Prostate gland (tissue), 2 donors: ENCODE measurements around the gene BACE2. TPM values are rescaled to one million over a fixed set of nuclear protein-coding genes. Genes with fewer than 3 reads are reported as not detected.

Experiments
- DNase-seq: peaks from one replicate; pipeline ENCODE4 v3.0.0-alpha.2; 2019; ENCODE audit warnings: low spot score
- H3K27ac ChIP-seq, 2 donors: fragments of 200-600 bp; sonication (generic); 2 replicates each; pipeline ENCODE4 v1.5.1; 2017 to 2019
- H3K27me3 ChIP-seq: fragments of 200-600 bp; sonication (generic); replicated peaks from 2 replicates; pipeline ENCODE4 v1.5.1; 2019; ENCODE audit not compliant: insufficient read depth
- H3K36me3 ChIP-seq, 2 donors: fragments of 200-600 bp; sonication (generic); 1 replicate in 1 of 2; 2 replicates in 1 of 2; pipeline versions ENCODE4 v1.5.1 to v1.8.1; 2017 to 2019
- H3K4me1 ChIP-seq: fragments of 200-600 bp; sonication (generic); replicated peaks from 2 replicates; pipeline ENCODE4 v1.5.1; 2019
- H3K4me3 ChIP-seq, 2 donors: fragments of 200-600 bp; sonication (generic); 2 replicates each; pipeline ENCODE4 v1.5.1; 2017 to 2019
- H3K9me3 ChIP-seq: fragments of 200-600 bp; sonication (generic); 2 replicates; pipeline ENCODE4 v1.5.1; 2017
- POLR2A ChIP-seq: fragments of 450-650 bp; IDR thresholded peaks from one replicate; pipeline ENCODE4 v1.6.1; 2016; ENCODE audit warnings: antibody characterized with exemption, mild to moderate bottlenecking
- POLR2AphosphoS5 ChIP-seq: sonication (generic); formaldehyde crosslinking; IDR thresholded peaks from one replicate; pipeline ENCODE4 v1.6.1; 2017; ENCODE audit warnings: antibody characterized with exemption
- WGBS: methylation state at CpG from one replicate; pipeline ENCODE4 v1.1.5; 2018; 5-methylcytosine and 5-hydroxymethylcytosine counted together
- intact Hi-C: fragments of 100-400 bp; cut with DNase I; formaldehyde crosslinking; loops from one replicate; pipeline ENCODE4 v1.14.2; 2022
- total RNA-seq, 2 donors: library from RNA; depleted of rRNA; stranded (reverse); fragments of >200 nt; gene quantifications; one replicate each; pipeline ENCODE4 v1.1.0, GENCODE V29; 2016
- TF ChIP-seq, protein P1 (sequence below), 4 experiments: fragments of 200-600 bp in 2 of 4; fragments of 450-650 bp in 2 of 4; sonication (generic) in 2 of 4; IDR thresholded peaks; 1 replicate in 3 of 4; 2 replicates in 1 of 4; pipeline ENCODE4 v1.5.1; 2016 to 2019; ENCODE audit warnings: antibody characterized with exemption in 4 of 4, mild to moderate bottlenecking in 2 of 4, moderate library complexity in 2 of 4

The BACE2 gene
- total RNA-seq, 2 donors from 2014 or later: 103 to 119 TPM

DNA sequence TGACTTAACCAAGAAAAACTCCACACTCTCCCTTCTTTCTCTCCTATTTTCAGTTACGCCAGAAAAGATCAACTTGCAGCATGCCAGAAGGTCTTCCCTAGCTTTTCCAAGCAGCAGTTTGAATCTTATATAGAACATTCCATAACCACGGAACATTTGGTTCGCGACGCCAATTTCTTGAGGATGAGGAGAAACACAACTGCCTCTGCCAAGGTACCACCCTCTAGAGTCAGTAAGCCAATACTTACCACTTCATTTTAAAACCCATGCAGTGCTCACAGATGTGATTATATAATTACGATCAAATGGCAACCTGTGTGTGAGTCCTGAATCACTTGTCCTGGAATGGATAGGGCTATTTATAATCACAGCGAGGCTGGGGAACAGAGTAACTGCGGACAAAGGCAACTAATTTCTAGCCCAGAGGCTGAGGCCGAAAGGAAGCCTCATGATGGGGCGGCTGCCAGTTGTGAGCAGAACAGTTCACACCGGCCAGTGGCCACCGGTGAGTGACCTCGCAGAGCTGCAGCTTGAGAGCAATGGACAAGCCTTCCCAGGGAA, 43.2 kb upstream of the BACE2 start:
- TF ChIP-seq POLR2A (no peak), POLR2AphosphoS5 (no peak)
- TF ChIP-seq, protein P1, sequence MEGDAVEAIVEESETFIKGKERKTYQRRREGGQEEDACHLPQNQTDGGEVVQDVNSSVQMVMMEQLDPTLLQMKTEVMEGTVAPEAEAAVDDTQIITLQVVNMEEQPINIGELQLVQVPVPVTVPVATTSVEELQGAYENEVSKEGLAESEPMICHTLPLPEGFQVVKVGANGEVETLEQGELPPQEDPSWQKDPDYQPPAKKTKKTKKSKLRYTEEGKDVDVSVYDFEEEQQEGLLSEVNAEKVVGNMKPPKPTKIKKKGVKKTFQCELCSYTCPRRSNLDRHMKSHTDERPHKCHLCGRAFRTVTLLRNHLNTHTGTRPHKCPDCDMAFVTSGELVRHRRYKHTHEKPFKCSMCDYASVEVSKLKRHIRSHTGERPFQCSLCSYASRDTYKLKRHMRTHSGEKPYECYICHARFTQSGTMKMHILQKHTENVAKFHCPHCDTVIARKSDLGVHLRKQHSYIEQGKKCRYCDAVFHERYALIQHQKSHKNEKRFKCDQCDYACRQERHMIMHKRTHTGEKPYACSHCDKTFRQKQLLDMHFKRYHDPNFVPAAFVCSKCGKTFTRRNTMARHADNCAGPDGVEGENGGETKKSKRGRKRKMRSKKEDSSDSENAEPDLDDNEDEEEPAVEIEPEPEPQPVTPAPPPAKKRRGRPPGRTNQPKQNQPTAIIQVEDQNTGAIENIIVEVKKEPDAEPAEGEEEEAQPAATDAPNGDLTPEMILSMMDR (IDR thresholded peaks at IDR 0.05): no peak
- Histone ChIP-seq H3K27me3 (no peaks in the 10 kb centered on the region), H3K4me3 (no peak overlapping the region), H3K36me3 (no peaks in the 10 kb centered on the region), H3K4me1 (no peaks in the 10 kb centered on the region), H3K9me3 (no peaks in the 10 kb centered on the region), H3K27ac (no peak overlapping the region)
- intact Hi-C loops: loop anchor here (5.0 kb wide), 1 partner anchor 338 kb away; no protein-coding TSS in a partner anchor
- WGBS: 32% methylated on average over 13 of the region's 13 CpGs
- DNase-seq: no peak

DNA sequence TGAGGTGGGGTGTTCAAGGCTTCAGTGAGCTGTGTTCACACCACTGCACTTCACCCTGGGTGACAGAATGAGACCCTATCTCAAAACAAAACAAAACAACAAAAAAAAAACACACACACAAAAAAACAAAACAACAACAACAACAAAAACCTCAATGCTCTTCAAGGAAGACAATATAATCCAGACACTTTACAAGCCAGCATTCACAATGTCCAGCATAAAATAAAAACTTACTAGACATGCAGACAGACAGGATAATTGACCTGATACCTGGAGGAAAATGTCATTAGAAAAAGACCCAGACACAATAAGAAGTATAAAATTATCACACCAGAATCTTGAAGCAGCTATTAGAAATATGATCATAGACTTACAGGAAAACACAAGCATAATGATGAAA, 39.0 kb upstream of the BACE2 start:
- Histone ChIP-seq H3K4me3 (no peak overlapping the region), H3K27me3 (no peaks in the 10 kb centered on the region)

DNA sequence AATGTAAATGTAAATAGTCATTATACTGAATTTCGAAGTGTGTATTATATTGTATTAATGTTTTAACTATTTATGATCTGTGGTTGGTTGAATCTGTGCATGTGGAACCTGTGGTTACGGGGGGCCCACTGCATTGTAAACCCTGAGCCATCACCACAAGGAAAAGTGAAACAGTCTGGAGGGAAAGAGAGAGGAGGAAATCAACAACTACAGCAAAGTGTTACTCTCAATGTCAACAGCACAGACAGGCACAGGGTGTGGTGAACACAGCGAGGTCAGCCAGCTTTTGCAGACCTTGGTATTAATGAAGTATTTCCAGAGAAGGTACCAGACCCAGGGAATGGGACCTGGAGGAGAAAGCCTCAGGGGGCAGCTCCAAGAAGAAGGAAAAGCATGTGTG, 37.1 kb upstream of the BACE2 start:
- 72% methylated on average over 3 of the region's 3 CpGs for WGBS
- no peaks in the 10 kb centered on the region for H3K9me3 ChIP-seq
- H3K4me1 ChIP-seq: no peaks in the 10 kb centered on the region
- TF ChIP-seq POLR2A: no peak
- no peak for TF ChIP-seq POLR2AphosphoS5
- TF ChIP-seq, protein P1 (IDR thresholded peaks at IDR 0.05): no peak
- no peaks in the 10 kb centered on the region for H3K36me3 ChIP-seq
- intact Hi-C loops: loop anchor here (10.0 kb wide), 1 partner anchor 976 kb away; no protein-coding TSS in a partner anchor
- no peak for DNase-seq
- no peak overlapping the region for H3K27ac ChIP-seq
- H3K4me3 ChIP-seq: no peak overlapping the region
- H3K27me3 ChIP-seq: no peaks in the 10 kb centered on the region

More for the DNA sequence above, 39.0 kb upstream of the BACE2 start:
- intact Hi-C loops: no loop called here
- no peaks in the 10 kb centered on the region for H3K9me3 ChIP-seq
- H3K36me3 ChIP-seq: no peaks in the 10 kb centered on the region
- DNase-seq: no peak
- H3K4me1 ChIP-seq: no peaks in the 10 kb centered on the region
- no peak overlapping the region for H3K27ac ChIP-seq
- no peak for TF ChIP-seq POLR2A
- no peak for TF ChIP-seq POLR2AphosphoS5
- TF ChIP-seq, protein P1 (IDR thresholded peaks at IDR 0.05): no peak

DNA sequence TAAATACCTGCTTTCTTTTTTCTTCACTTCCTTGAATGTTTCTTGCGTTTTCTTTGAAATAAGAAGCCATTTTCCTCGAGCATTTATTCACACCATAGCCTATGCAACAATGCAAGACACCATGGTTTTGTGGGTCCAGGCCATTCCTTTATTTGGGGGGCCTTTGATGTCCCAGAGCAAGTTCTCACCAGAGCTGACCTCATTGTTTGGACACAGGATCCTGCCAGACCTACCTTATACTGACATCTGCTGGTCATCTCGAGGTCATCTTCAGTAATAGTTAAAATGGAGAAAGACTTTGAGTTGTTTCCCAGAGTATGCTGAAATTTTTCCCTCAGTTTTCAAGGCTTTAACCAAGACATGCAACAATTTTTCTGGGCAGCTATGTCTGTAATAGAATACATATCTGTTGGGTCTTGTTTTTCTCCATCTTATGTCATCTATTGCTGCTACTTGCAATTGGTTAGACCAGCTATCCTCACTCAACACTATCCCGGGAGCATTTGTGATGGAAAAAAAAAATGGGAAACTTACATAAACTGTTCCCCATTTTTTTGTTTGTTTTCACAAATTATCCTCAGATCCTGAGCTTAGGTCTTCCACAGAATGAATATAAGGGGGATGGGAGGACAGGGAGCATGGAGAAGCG, 34.0 kb upstream of the BACE2 start:
- H3K36me3 ChIP-seq: no peaks in the 10 kb centered on the region
- H3K4me3 ChIP-seq: no peak overlapping the region
- no peaks in the 10 kb centered on the region for H3K4me1 ChIP-seq
- TF ChIP-seq POLR2A (no peak), POLR2AphosphoS5 (peak; percentile 8)
- TF ChIP-seq, protein P1 (IDR thresholded peaks at IDR 0.05): peak in 2 of 4 experiments; percentile 44 to 45
- WGBS: 52% methylated on average over 5 of the region's 5 CpGs
- H3K27ac ChIP-seq: no peak overlapping the region
- no peaks in the 10 kb centered on the region for H3K27me3 ChIP-seq
- no peak for DNase-seq
- no peaks in the 10 kb centered on the region for H3K9me3 ChIP-seq
- intact Hi-C loops: loop anchor here (10.0 kb wide), 1 partner anchor 979 kb away; no protein-coding TSS in a partner anchor

DNA sequence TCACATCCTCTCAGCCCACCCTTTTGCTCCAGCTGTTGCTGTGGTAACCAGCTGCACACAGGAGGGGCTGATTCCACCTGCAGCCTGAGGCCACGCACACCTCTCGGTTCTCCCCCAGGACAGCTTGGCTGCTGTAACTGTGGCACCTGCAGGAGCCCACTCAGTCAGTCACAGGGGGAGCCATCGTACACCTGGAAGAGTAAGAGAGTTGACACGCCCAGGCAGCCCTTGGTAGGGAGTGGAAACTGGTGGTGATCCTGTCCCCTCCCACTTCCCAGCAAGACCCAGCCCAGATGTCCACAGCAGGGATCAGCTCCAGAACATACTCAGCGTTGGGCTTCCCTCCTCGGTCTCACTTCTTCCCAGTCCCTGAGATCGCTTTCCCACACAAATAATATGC, 32.2 kb upstream of the BACE2 start:
- H3K4me3 ChIP-seq: no peak overlapping the region
- no peak for DNase-seq
- H3K27ac ChIP-seq: no peak overlapping the region
- intact Hi-C loops: loop anchor here (10.0 kb wide), 1 partner anchor 981 kb away; no protein-coding TSS in a partner anchor
- H3K4me1 ChIP-seq: no peaks in the 10 kb centered on the region
- H3K9me3 ChIP-seq: no peaks in the 10 kb centered on the region
- 69% methylated on average over 7 of the region's 7 CpGs for WGBS
- TF ChIP-seq, protein P1 (IDR thresholded peaks at IDR 0.05): no peak
- H3K27me3 ChIP-seq: no peaks in the 10 kb centered on the region
- H3K36me3 ChIP-seq: no peaks in the 10 kb centered on the region
